Mesendoderm (in vitro differentiated cells): ENCODE data around the gene RAB6B.

Source experiments
- DNase-seq: peaks from one replicate; pipeline ENCODE4 v3.0.0; 2013
- H2AK5ac ChIP-seq: 2 replicates; pipeline ENCODE4 v1.6.1; 2013; ENCODE audit warnings: low read length, inconsistent platforms
- H2BK120ac ChIP-seq: 2 replicates; pipeline ENCODE4 v1.6.1; 2013; ENCODE audit warnings: low read depth, mild to moderate bottlenecking, low read length, moderate library complexity, mixed read lengths
- H2BK15ac ChIP-seq: replicated peaks from 2 replicates; pipeline ENCODE4 v1.6.1; 2013; ENCODE audit warnings: low read depth, mild to moderate bottlenecking, moderate library complexity
- H2BK5ac ChIP-seq: 2 replicates; pipeline ENCODE4 v1.6.1; 2013; ENCODE audit warnings: low read length, inconsistent platforms
- H3K18ac ChIP-seq: 2 replicates; pipeline ENCODE4 v1.6.1; 2013; ENCODE audit warnings: mild to moderate bottlenecking, low read length, mixed read lengths
- H3K23ac ChIP-seq: one replicate; pipeline ENCODE4 v1.6.1; 2013; ENCODE audit warnings: low read length
- H3K27ac ChIP-seq: 2 replicates; pipeline ENCODE4 v1.5.1; 2013; ENCODE audit warnings: low read depth, mild to moderate bottlenecking, inconsistent platforms, low read length, moderate library complexity
- H3K27me3 ChIP-seq: 2 replicates; pipeline ENCODE4 v1.6.1; 2013; ENCODE audit warnings: low read length, control low read depth, mild to moderate bottlenecking, inconsistent platforms; ENCODE audit not compliant: insufficient read depth, poor library complexity
- H3K36me3 ChIP-seq: 2 replicates; pipeline ENCODE4 v1.6.1; 2013; ENCODE audit warnings: low read length, inconsistent platforms; ENCODE audit not compliant: control insufficient read depth, insufficient read depth
- H3K4ac ChIP-seq: one replicate; pipeline ENCODE4 v1.6.1; 2013; ENCODE audit warnings: low read depth, mild to moderate bottlenecking, low read length, moderate library complexity
- H3K4me1 ChIP-seq: 2 replicates; pipeline ENCODE4 v1.6.1; 2013; ENCODE audit warnings: low read depth, low read length, inconsistent platforms; ENCODE audit not compliant: control insufficient read depth
- H3K4me2 ChIP-seq: 2 replicates; pipeline ENCODE4 v1.6.1; 2013; ENCODE audit warnings: low read length
- H3K4me3 ChIP-seq: 2 replicates; pipeline ENCODE4 v1.5.1; 2013; ENCODE audit warnings: mild to moderate bottlenecking, low read length
- H3K56ac ChIP-seq: one replicate; pipeline ENCODE4 v1.6.1; 2013; ENCODE audit warnings: low read length
- H3K79me1 ChIP-seq: 2 replicates; pipeline ENCODE4 v1.6.1; 2013; ENCODE audit warnings: low read length, inconsistent platforms
- H3K79me2 ChIP-seq: 2 replicates; pipeline ENCODE4 v1.6.1; 2013; ENCODE audit warnings: mild to moderate bottlenecking, low read length; ENCODE audit not compliant: control insufficient read depth, insufficient read depth
- H3K9ac ChIP-seq: 2 replicates; pipeline ENCODE4 v1.6.1; 2013; ENCODE audit warnings: low read length, inconsistent platforms
- H4K5ac ChIP-seq: one replicate; pipeline ENCODE4 v1.6.1; 2013; ENCODE audit warnings: low read length
- H4K8ac ChIP-seq: one replicate; pipeline ENCODE4 v1.6.1; 2013; ENCODE audit warnings: low read depth, mild to moderate bottlenecking, control low read depth, low read length, moderate library complexity
- WGBS: extraction: QIAGEN DNeasy Blood & Tissue Kit; methylation state at CpG from one replicate; pipeline ENCODE4 v1.1.7; 2013; ENCODE audit warnings: low lambda C conversion rate, missing lambda C conversion rate; ENCODE audit not compliant: insufficient coverage; ENCODE audit errors: extremely low coverage; 5-methylcytosine and 5-hydroxymethylcytosine counted together

RAB6B gene

DNA sequence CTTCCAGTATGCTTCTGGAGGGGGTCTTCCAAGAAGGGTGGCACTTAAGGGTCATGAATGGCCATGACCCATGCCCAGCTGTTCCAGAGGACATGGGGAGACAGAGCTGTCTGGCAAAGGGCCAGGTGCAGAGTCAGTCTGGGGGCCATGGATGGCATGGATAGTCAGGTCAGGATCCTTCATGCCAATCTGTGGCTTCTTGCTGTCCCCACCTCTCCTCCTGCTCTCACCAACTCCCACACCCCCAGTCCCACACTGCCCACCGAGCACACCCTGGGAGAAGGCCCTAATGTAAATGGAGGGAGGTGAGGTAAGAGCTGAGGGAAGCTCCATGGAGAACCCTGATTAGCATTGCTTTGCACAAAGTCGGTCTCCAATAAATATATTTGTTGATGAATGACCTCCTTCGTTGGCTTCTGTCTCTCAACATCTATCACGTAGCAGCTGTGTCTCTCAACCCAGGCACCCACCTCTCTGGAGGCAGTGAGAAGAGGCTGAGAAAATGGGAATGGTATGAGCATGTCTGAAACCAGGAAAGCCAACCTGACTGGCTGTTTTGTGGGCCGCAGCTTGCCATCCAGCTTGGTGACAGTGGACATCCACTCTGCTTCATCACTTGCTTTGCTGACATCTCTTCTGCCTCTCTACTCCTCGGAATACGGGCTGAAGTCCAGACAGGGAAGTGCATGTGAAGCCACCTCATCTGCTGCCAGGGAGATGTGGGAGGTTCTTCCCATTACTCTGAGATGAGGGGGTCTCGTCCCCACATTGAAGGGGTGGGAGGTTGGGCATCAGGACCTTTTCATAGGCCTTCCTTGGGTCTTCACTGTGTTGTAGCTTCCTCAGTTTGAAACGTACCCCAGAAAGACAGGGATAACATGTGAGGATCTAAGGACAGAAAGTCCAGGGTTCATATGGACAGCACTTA, 37.7 kb upstream of the RAB6B start:
- no peaks in the 10 kb centered on the region for H3K79me1 ChIP-seq
- H3K4me3 ChIP-seq = no peak overlapping the region
- H3K4me1 ChIP-seq = no peaks in the 10 kb centered on the region
- H3K18ac ChIP-seq = no peak overlapping the region
- no peak overlapping the region for H2BK5ac ChIP-seq
- no peak overlapping the region for H2BK120ac ChIP-seq
- H3K27ac ChIP-seq = no peak overlapping the region
- H3K4me2 ChIP-seq = no peak overlapping the region
- no peak overlapping the region for H4K5ac ChIP-seq
- no peak overlapping the region for H3K23ac ChIP-seq
- peaks cover 3% of the 10 kb centered on the region for H3K36me3 ChIP-seq
- WGBS = no CpG with 5 or more reads among the region's 9 CpGs
- H3K4ac ChIP-seq = no peak overlapping the region
- H2BK15ac ChIP-seq = no peak overlapping the region
- H3K56ac ChIP-seq = no peak overlapping the region
- no peak overlapping the region for H4K8ac ChIP-seq
- H3K27me3 ChIP-seq = no peaks in the 10 kb centered on the region
- no peak overlapping the region for H3K9ac ChIP-seq
- H3K79me2 ChIP-seq = no peaks in the 10 kb centered on the region
- no peak for DNase-seq
- no peak overlapping the region for H2AK5ac ChIP-seq

DNA sequence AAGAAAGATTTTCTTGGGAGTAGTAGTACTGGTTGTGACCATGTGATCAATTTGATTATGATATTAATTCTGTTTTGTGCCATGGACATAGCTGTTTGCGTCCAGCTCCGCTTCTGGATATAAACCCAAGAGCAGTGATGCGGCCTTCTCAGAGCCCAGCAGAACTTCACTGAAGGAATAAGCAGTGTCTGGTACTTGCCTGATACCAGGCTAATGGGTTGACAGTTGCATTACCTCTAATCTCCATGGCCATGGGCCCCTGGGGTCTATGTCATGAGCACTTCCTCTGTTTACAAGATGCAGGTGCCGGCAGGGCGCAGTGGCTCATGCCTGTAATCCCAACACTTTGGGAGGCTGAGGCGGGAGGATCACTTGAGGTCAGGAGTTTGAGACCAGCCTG, 36.3 kb upstream of the RAB6B start:
- H3K27me3 ChIP-seq = no peaks in the 10 kb centered on the region
- H3K4me3 ChIP-seq = no peak overlapping the region
- no peak overlapping the region for H4K5ac ChIP-seq
- no peak overlapping the region for H2AK5ac ChIP-seq
- H3K36me3 ChIP-seq = peaks cover 3% of the 10 kb centered on the region
- no peak overlapping the region for H4K8ac ChIP-seq
- DNase-seq = no peak
- H3K9ac ChIP-seq = no peak overlapping the region
- no CpG with 5 or more reads among the region's 6 CpGs for WGBS
- H2BK120ac ChIP-seq = no peak overlapping the region
- no peak overlapping the region for H3K27ac ChIP-seq
- peaks cover under 1% of the 10 kb centered on the region for H3K4me1 ChIP-seq
- H2BK5ac ChIP-seq = no peak overlapping the region
- H3K79me1 ChIP-seq = no peaks in the 10 kb centered on the region
- no peak overlapping the region for H3K18ac ChIP-seq
- no peak overlapping the region for H3K23ac ChIP-seq
- H3K56ac ChIP-seq = no peak overlapping the region
- no peak overlapping the region for H2BK15ac ChIP-seq
- no peaks in the 10 kb centered on the region for H3K79me2 ChIP-seq
- no peak overlapping the region for H3K4ac ChIP-seq
- no peak overlapping the region for H3K4me2 ChIP-seq

DNA sequence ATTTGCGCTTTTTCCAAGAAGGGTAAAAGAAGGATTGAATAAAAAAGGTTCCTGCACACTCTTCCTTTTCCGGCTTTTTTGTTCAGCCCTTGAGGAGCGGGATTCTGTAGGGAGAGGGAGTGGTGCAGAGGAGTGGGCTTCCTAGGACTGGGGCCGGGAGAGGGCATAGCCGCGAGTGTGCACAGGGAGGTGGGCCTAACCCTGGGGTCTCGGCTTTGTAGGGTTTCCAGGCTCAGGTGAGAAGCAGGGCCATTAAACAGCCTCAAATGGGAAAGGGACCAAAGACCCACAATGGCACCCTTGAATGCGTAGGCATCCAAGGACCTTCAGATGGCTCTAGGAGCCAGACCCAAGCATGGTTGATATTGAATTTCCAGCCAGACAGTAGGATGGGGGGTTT, 35.4 kb upstream of the RAB6B start:
- no peaks in the 10 kb centered on the region for H3K79me2 ChIP-seq
- no peak overlapping the region for H3K27ac ChIP-seq
- no peak overlapping the region for H4K5ac ChIP-seq
- WGBS = no CpG with 5 or more reads among the region's 8 CpGs
- no peak overlapping the region for H3K4me2 ChIP-seq
- H3K9ac ChIP-seq = no peak overlapping the region
- H3K36me3 ChIP-seq = peaks cover 2% of the 10 kb centered on the region
- H3K4me1 ChIP-seq = peaks cover 3% of the 10 kb centered on the region
- DNase-seq = no peak
- no peak overlapping the region for H3K4ac ChIP-seq
- H3K27me3 ChIP-seq = no peaks in the 10 kb centered on the region
- H3K79me1 ChIP-seq = no peaks in the 10 kb centered on the region
- no peak overlapping the region for H3K18ac ChIP-seq
- no peak overlapping the region for H3K56ac ChIP-seq
- H2AK5ac ChIP-seq = no peak overlapping the region
- H3K23ac ChIP-seq = no peak overlapping the region
- no peak overlapping the region for H3K4me3 ChIP-seq
- no peak overlapping the region for H2BK5ac ChIP-seq
- H4K8ac ChIP-seq = no peak overlapping the region
- no peak overlapping the region for H2BK120ac ChIP-seq
- no peak overlapping the region for H2BK15ac ChIP-seq

DNA sequence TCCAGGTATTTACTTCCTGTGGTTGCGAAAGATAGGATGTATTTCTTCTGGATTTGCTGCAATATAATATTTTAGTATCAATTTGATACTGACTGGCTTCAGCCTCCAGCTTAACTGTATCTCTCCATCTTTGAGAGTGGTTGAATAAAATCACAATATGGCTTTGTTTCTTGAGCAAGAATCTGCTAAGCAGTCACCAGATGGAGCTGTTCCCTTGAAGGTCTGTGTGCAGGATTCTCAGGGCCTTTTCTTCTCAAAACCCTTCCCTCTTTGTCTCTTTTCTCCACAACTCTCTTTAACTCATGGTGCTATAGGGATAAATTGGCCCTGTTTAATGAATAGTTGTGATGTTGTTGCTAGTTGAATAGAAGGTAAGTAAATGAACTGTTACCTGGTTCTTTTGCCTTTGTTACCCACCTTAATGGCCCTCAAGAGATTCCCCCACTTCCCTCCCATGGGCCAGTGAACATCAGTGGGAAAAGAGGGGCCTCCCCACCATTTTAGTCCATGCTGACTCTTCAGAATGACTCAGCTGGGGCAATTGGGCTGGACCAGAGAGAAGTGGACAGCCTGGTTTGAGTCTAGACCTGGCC, 34.8 kb upstream of the RAB6B start:
- Histone ChIP-seq H3K18ac (no peak overlapping the region), H3K23ac (no peak overlapping the region), H3K4me2 (no peak overlapping the region), H3K9ac (no peak overlapping the region), H4K8ac (no peak overlapping the region), H3K36me3 (peaks cover 2% of the 10 kb centered on the region), H3K79me2 (no peaks in the 10 kb centered on the region), H2BK5ac (no peak overlapping the region), H2BK120ac (no peak overlapping the region), H3K4ac (no peak overlapping the region), H2BK15ac (no peak overlapping the region), H3K4me1 (peaks cover 3% of the 10 kb centered on the region), H4K5ac (no peak overlapping the region), H3K27me3 (no peaks in the 10 kb centered on the region), H3K79me1 (no peaks in the 10 kb centered on the region), H3K27ac (no peak overlapping the region), H3K4me3 (no peak overlapping the region), H3K56ac (no peak overlapping the region), H2AK5ac (no peak overlapping the region)
- no CpG with 5 or more reads among the region's 1 CpG for WGBS
- DNase-seq = peak; percentile 82

DNA sequence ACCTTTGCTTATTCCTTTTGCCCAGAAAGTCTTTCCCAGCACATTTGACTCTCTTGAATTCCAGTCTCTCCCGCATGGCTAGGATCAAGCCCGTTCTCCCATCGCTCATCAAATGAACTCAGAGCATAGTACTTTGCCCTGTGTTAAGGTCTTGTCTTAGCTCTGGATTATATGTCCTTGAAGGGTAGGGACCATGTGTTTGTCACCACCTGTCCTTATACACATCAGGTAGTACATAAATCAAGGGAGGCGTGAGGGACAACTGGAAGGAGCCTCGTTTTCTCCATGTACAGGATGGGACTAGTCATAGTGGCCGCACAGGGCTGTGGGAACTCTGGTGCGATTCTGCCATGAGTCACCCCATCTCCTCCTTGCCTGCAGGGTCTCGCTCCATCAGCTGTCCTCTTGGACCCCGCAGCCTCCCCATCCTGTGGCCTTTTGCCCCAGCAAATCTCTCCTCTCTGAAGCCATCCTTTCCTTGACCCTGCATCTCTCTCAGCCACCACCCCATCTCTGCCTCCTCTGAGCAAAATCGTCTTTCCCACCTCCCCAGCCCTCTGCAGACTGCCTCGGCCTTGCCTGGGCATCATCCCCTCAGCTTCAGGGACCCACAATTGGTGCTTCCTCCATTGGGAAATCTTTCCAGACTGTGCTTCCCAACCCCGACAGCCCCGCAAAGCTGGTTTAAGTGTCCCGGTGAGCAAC, 33.4 kb upstream of the RAB6B start:
- H4K5ac ChIP-seq = no peak overlapping the region
- no CpG with 5 or more reads among the region's 14 CpGs for WGBS
- no peak overlapping the region for H2AK5ac ChIP-seq

More for the DNA sequence above, 33.4 kb upstream of the RAB6B start:
- Histone ChIP-seq H3K27ac (no peak overlapping the region), H3K4ac (no peak overlapping the region), H3K18ac (no peak overlapping the region), H3K23ac (no peak overlapping the region), H2BK5ac (no peak overlapping the region), H3K56ac (no peak overlapping the region), H3K27me3 (no peaks in the 10 kb centered on the region), H3K9ac (no peak overlapping the region), H4K8ac (no peak overlapping the region), H3K79me2 (no peaks in the 10 kb centered on the region), H3K4me1 (peaks cover 3% of the 10 kb centered on the region), H3K4me3 (no peak overlapping the region), H3K79me1 (no peaks in the 10 kb centered on the region), H3K36me3 (peaks cover 2% of the 10 kb centered on the region), H3K4me2 (no peak overlapping the region), H2BK15ac (no peak overlapping the region), H2BK120ac (no peak overlapping the region)
- DNase-seq = no peak
